ENCODE measurements around the gene TAS2R1. TPM values are rescaled to one million over a fixed set of nuclear protein-coding genes. Genes with fewer than 3 reads are reported as not detected.

Gene TAS2R1
- total RNA-seq, 1 donor from 2014 or later, result not detected

DNA sequence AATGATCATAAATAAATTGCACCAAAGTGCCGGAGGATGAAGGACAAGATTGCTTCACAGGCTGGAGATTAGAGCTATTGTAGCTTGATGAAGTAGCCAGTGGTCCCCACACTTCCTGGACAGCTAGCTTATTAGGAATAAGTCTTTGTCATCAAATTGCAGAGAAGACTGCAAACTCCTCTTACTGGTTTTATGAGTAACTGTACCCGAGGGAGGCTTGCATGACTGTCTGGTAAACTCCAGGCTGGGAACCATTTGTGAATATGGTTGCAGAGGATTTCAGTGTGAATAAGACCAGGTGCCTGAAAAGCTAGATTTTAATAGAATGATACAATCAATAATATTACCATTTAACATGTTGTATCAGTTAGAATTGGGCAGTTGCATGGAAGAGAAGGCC, 47.7 kb downstream of the TAS2R1 start:
- Histone ChIP-seq H3K9me3 (ENCODE audit: insufficient read depth, low read depth, low read length) (no peaks in the 10 kb centered on the region), H3K9ac (ENCODE audit: low read length) (no peak overlapping the region), H3K36me3 (ENCODE audit: insufficient read depth, low read length) (no peaks in the 10 kb centered on the region), H3K4me1 (ENCODE audit: insufficient read depth, low read length) (no peaks in the 10 kb centered on the region), H3K79me2 (ENCODE audit: insufficient read depth, low read length) (no peaks in the 10 kb centered on the region), H2AFZ (ENCODE audit: low read depth, low read length) (no peak overlapping the region), H3K4me2 (ENCODE audit: low read length) (no peak overlapping the region), H3K27me3 (ENCODE audit: insufficient read depth, low read length) (no peaks in the 10 kb centered on the region), H3K27ac (ENCODE audit: low read depth, low read length) (no peak overlapping the region), H4K20me1 (ENCODE audit: insufficient read depth, low read length) (no peaks in the 10 kb centered on the region), H3K4me3 (ENCODE audit: insufficient read depth, low read depth, low read length) (no peak overlapping the region)
- Mint-ChIP-seq H3K9me3 (ENCODE audit: unreplicated experiment) (no peaks in the 10 kb centered on the region), H3K4me1 (ENCODE audit: low read depth, unreplicated experiment) (no peaks in the 10 kb centered on the region), H3K27ac (ENCODE audit: unreplicated experiment) (no peak overlapping the region), H3K36me3 (ENCODE audit: low read depth, unreplicated experiment) (no peaks in the 10 kb centered on the region), H3K27me3 (ENCODE audit: low read depth, unreplicated experiment) (peaks cover 2% of the 10 kb centered on the region), H3K4me3 (ENCODE audit: unreplicated experiment) (no peak overlapping the region)
- FAIRE-seq (no peak), DNase-seq (ENCODE audit: low read depth) (no peak)
- no peak for TF ChIP-seq CTCF (IDR thresholded peaks at IDR 0.05; ENCODE audit: insufficient read depth, low read depth, low read length)
- TF ChIP-seq EZH2 (IDR thresholded peaks at IDR 0.05; ENCODE audit: insufficient read depth, low read length), result no peak

Other genes starting within 250 kb of the TAS2R1 start
- gene SEMA5A, start 84.3 kb downstream of the TAS2R1 start, total RNA-seq, result 13.8 and 15.3 TPM in 2 replicates